Transverse colon (tissue), 4 donors: Measurements from ENCODE around the gene DCTN5. TPM values are rescaled to one million over a fixed set of nuclear protein-coding genes. Genes with fewer than 3 reads are reported as not detected.
A peak's percentile ranks its signal among the peaks of the same experiment; 100 is the strongest.

ENCODE experiments used
- DNase-seq: peaks from one replicate; pipeline ENCODE4 v3.0.0-alpha.2; 2019
- H3K27ac ChIP-seq, 4 donors: fragments of 200-600 bp; sonication (generic); 2 replicates each; pipeline ENCODE4 v1.5.1; 2016 to 2018; ENCODE audit warnings: inconsistent platforms in 4 of 4
- H3K27me3 ChIP-seq: fragments of 200-600 bp; sonication (generic); 2 replicates; pipeline ENCODE4 v1.5.1; 2017; ENCODE audit warnings: inconsistent platforms
- H3K36me3 ChIP-seq, 4 donors: fragments of 200-600 bp; sonication (generic); 2 replicates each; pipeline ENCODE4 v1.5.1; 2017 to 2019; ENCODE audit warnings: inconsistent platforms in 4 of 4
- H3K4me1 ChIP-seq, 4 donors: fragments of 200-600 bp; sonication (generic); 2 replicates each; pipeline ENCODE4 v1.5.1; 2017 to 2020; ENCODE audit warnings: inconsistent platforms in 4 of 4
- H3K4me3 ChIP-seq, 4 donors: fragments of 200-600 bp; sonication (generic); 1 replicate in 1 of 4; 2 replicates in 3 of 4; pipeline versions ENCODE4 v1.5.1 to v1.6.1; 2017 to 2019; ENCODE audit warnings: inconsistent platforms in 4 of 4
- H3K9me3 ChIP-seq, 2 donors: fragments of 200-600 bp; sonication (generic); 2 replicates each; pipeline ENCODE4 v1.5.1; 2017 to 2019; ENCODE audit warnings: inconsistent platforms in 2 of 2
- CTCF ChIP-seq, 5 experiments: fragments of 200-600 bp in 3 of 5; fragments of 450-650 bp in 2 of 5; sonication (generic) in 3 of 5; IDR thresholded peaks; 1 replicate in 2 of 5; 2 replicates in 3 of 5; pipeline ENCODE4 v1.5.1; 2016 to 2017; ENCODE audit warnings: antibody characterized with exemption in 5 of 5, inconsistent platforms in 3 of 5, mild to moderate bottlenecking in 2 of 5, moderate library complexity in 1 of 5
- EP300 ChIP-seq: sonication (generic); formaldehyde crosslinking; IDR thresholded peaks from one replicate; pipeline ENCODE4 v1.6.1; 2017; ENCODE audit warnings: antibody characterized with exemption, low read depth
- POLR2A ChIP-seq: fragments of 450-650 bp; IDR thresholded peaks from one replicate; pipeline ENCODE4 v1.6.1; 2016; ENCODE audit warnings: antibody characterized with exemption, mild to moderate bottlenecking, moderate library complexity
- POLR2AphosphoS5 ChIP-seq, 3 donors: sonication (generic); formaldehyde crosslinking; IDR thresholded peaks; one replicate each; pipeline ENCODE4 v1.6.1; 2016; ENCODE audit warnings: antibody characterized with exemption in 3 of 3
- WGBS, 2 donors: methylation state at CpG; one replicate each; pipeline ENCODE4 v1.1.5; 2018; ENCODE audit warnings: low coverage in 1 of 2; 5-methylcytosine and 5-hydroxymethylcytosine counted together
- in situ Hi-C, 4 donors: fragments of 200-750 bp; cut with MboI; loops; one replicate each; pipeline versions ENCODE4 v1.15.0 to v1.15.1; 2017; ENCODE audit warnings: low sequenced_read_pairs in 3 of 4, low pct_ligation_motif_present in 1 of 4, low pct_unique_long_range_greater_than_20kb in 1 of 4
- intact Hi-C: fragments of 100-400 bp; cut with DNase I; formaldehyde crosslinking; loops from one replicate; pipeline ENCODE4 v1.15.1; 2023; ENCODE audit warnings: low total_unique reads
- total RNA-seq, 4 donors: library from RNA; depleted of rRNA; stranded (reverse); fragments of >200 nt; gene quantifications; one replicate each; pipeline ENCODE4 v1.1.0, GENCODE V29; 2016

The DCTN5 gene
- 10 to 100 TPM in 3 of 4 donors, 1 to 10 TPM in 1; 8.0 to 52.2 (median 37.5) TPM for total RNA-seq

- H3K4me1 ChIP-seq = peaks cover 8 to 22% (median 20%) of the 10 kb centered on the region in 4 donors
- H3K36me3 ChIP-seq = peaks cover 0 to 28% (median 9%) of the 10 kb centered on the region in 4 donors
- peak within 1 kb of the TSS; percentile 65 to 94 (median 88) for H3K4me3 ChIP-seq
- intact Hi-C loops = no loop called here
- H3K9me3 ChIP-seq = no peaks in the 10 kb centered on the region
- in situ Hi-C loops = no loop called here
- TF ChIP-seq CTCF (IDR thresholded peaks at IDR 0.05) = peak in 1 of 5 experiments; percentile 16
- peak; percentile 45 for TF ChIP-seq POLR2A
- peak; percentile 38 to 69 (median 55) for TF ChIP-seq POLR2AphosphoS5 (IDR thresholded peaks at IDR 0.05)
- no peak for TF ChIP-seq EP300
- H3K27ac ChIP-seq = peak within 1 kb of the TSS; percentile 78 to 86 (median 85)
- 0 to 1% methylated on average over 2 to 43 of the region's 64 CpGs for WGBS, 2 donors
- peak; percentile 94 for DNase-seq
- no peaks in the 10 kb centered on the region for H3K27me3 ChIP-seq
Observed at GRCh38 chr16:23640931-23641765, at the start of gene DCTN5, which contains the start of gene PALB2. Gene DCTN5, plus strand, starts transcription at chr16:23641466. Its CDS starts 77 bp downstream, at chr16:23641543. Gene PALB2, minus strand, starts transcription at chr16:23641310. Its CDS starts 153 bp downstream, at chr16:23641157.

GRCh38 chr16:23594186-23594585 lies 47.1 kb upstream of the DCTN5 start:
- in situ Hi-C loops = no loop called here

GRCh38 chr16:23595246-23595950 lies 45.9 kb upstream of the DCTN5 start:
- H3K27me3 ChIP-seq = no peaks in the 10 kb centered on the region
- intact Hi-C loops = no loop called here
- WGBS, 2 donors = 16% methylated on average over 34 of the region's 34 CpGs; no CpG with 5 or more reads in 1 of the 2 donors
- H3K4me3 ChIP-seq = peak overlapping the region; percentile 75 to 98 (median 94)
- no peak for TF ChIP-seq POLR2A
- TF ChIP-seq POLR2AphosphoS5 (IDR thresholded peaks at IDR 0.05) = no peak
- peak overlapping the region; percentile 83 to 92 (median 88) for H3K27ac ChIP-seq
- H3K4me1 ChIP-seq = peaks cover 12 to 22% (median 14%) of the 10 kb centered on the region in 4 donors
- DNase-seq = peak; percentile 7
- H3K36me3 ChIP-seq = peaks cover 0 to 13% (median 3%) of the 10 kb centered on the region in 4 donors
- H3K9me3 ChIP-seq = no peaks in the 10 kb centered on the region
- in situ Hi-C loops = no loop called here

More at GRCh38 chr16:23594186-23594585, 47.1 kb upstream of the DCTN5 start:
- TF ChIP-seq POLR2A (no peak), EP300 (no peak), CTCF (IDR thresholded peaks at IDR 0.05) (no peak), POLR2AphosphoS5 (IDR thresholded peaks at IDR 0.05) (no peak)
- H3K27me3 ChIP-seq = no peaks in the 10 kb centered on the region
- H3K4me1 ChIP-seq = peaks cover 12 to 22% (median 14%) of the 10 kb centered on the region in 4 donors
- H3K27ac ChIP-seq = no peak overlapping the region
- H3K36me3 ChIP-seq = peaks cover 0 to 15% (median 6%) of the 10 kb centered on the region in 4 donors
- no peak for DNase-seq
- H3K9me3 ChIP-seq = no peaks in the 10 kb centered on the region
- no peak overlapping the region for H3K4me3 ChIP-seq
- intact Hi-C loops = no loop called here
- whole genome bisulfite sequencing, 2 donors = 93 to 100% methylated on average over 1 to 12 of the region's 12 CpGs

GRCh38 chr16:23595951-23596720 lies 45.1 kb upstream of the DCTN5 start, which contains the start of gene NDUFAB1:
Gene NDUFAB1, minus strand, starts transcription at chr16:23596316. Its CDS starts 26 bp downstream, at chr16:23596290.
- in situ Hi-C loops (no loop called here), intact Hi-C loops (no loop called here)
- Histone ChIP-seq H3K9me3 (no peaks in the 10 kb centered on the region), H3K27me3 (no peaks in the 10 kb centered on the region), H3K4me3 (peak within 1 kb of the TSS; percentile 75 to 98 (median 94)), H3K27ac (peak within 1 kb of the TSS; percentile 83 to 92 (median 88)), H3K36me3 (peaks cover 0 to 13% (median 0%) of the 10 kb centered on the region in 4 donors), H3K4me1 (peaks cover 12 to 22% (median 14%) of the 10 kb centered on the region in 4 donors)
- peak; percentile 93 for DNase-seq
- TF ChIP-seq EP300 = no peak
- TF ChIP-seq POLR2AphosphoS5 (IDR thresholded peaks at IDR 0.05) = peak; percentile 44 to 68 (median 65)
- TF ChIP-seq POLR2A = peak; percentile 40
- peak; percentile 95 to 100 (median 100) for TF ChIP-seq CTCF (IDR thresholded peaks at IDR 0.05)
- 3 to 13% methylated on average over 4 to 41 of the region's 67 CpGs for WGBS, 2 donors
